Measurements from ENCODE around the gene MPEG1.

MPEG1 gene

GRCh38 chr11:59218893-59219292 is 6.2 kb upstream of the MPEG1 start:
- no peak for DNase-seq (ENCODE audit: low spot score)

GRCh38 chr11:59218319-59218718 is 5.6 kb upstream of the MPEG1 start:
- no peak for DNase-seq (ENCODE audit: low spot score)

- no peak for DNase-seq (ENCODE audit: low spot score)
These were observed 4.2 kb upstream of the MPEG1 start for GRCh38 chr11:59216641-59217564.

GRCh38 chr11:59214141-59214893 is 1.6 kb upstream of the MPEG1 start:
- DNase-seq (ENCODE audit: low spot score), result no peak

GRCh38 chr11:59212222-59212621 is 505 bp downstream of the MPEG1 start:
- DNase-seq (ENCODE audit: low spot score), result no peak

- DNase-seq (ENCODE audit: low spot score), result no peak
These were observed 3.8 kb downstream of the MPEG1 start for GRCh38 chr11:59208956-59209355.

- no peak for DNase-seq (ENCODE audit: low spot score)
These were observed 4.7 kb downstream of the MPEG1 start for GRCh38 chr11:59207988-59208451.

- DNase-seq (ENCODE audit: low spot score), result peak; percentile 37
These were observed 6.1 kb downstream of the MPEG1 start for GRCh38 chr11:59206635-59207034.

GRCh38 chr11:59205648-59206047 is 7.1 kb downstream of the MPEG1 start:
- no peak for DNase-seq (ENCODE audit: low spot score)

- DNase-seq (ENCODE audit: low spot score), result no peak
These were observed 8.0 kb downstream of the MPEG1 start for GRCh38 chr11:59204746-59205145.

- DNase-seq (ENCODE audit: low spot score), result peak; percentile 21
These were observed 11.4 kb downstream of the MPEG1 start for GRCh38 chr11:59201353-59201752.

- no peak for DNase-seq (ENCODE audit: low spot score)
These were observed 12.3 kb downstream of the MPEG1 start for GRCh38 chr11:59200423-59200746.

GRCh38 chr11:59199546-59200422 is 12.9 kb downstream of the MPEG1 start:
- no peak for DNase-seq (ENCODE audit: low spot score)

- no peak for DNase-seq (ENCODE audit: low spot score)
These were observed 14.0 kb downstream of the MPEG1 start for GRCh38 chr11:59198726-59199125.

- DNase-seq (ENCODE audit: low spot score), result no peak
These were observed 14.7 kb downstream of the MPEG1 start for GRCh38 chr11:59197991-59198390.

- no peak for DNase-seq (ENCODE audit: low spot score)
These were observed 15.9 kb downstream of the MPEG1 start for GRCh38 chr11:59196777-59197176.

- no peak for DNase-seq (ENCODE audit: low spot score)
These were observed 17.1 kb downstream of the MPEG1 start for GRCh38 chr11:59195586-59195985.

- no peak for DNase-seq (ENCODE audit: low spot score)
These were observed 19.1 kb downstream of the MPEG1 start for GRCh38 chr11:59193587-59194130.

- no peak for DNase-seq (ENCODE audit: low spot score)
These were observed 20.2 kb downstream of the MPEG1 start for GRCh38 chr11:59192446-59193020.

- no peak for DNase-seq (ENCODE audit: low spot score)
These were observed 20.8 kb downstream of the MPEG1 start for GRCh38 chr11:59191890-59192289.

GRCh38 chr11:59191095-59191494 is 21.6 kb downstream of the MPEG1 start:
- no peak for DNase-seq (ENCODE audit: low spot score)

- no peak for DNase-seq (ENCODE audit: low spot score)
These were observed 22.7 kb downstream of the MPEG1 start for GRCh38 chr11:59189986-59190385.

Data from HuH-7 (cell line).